HG03103 (cell line): ENCODE measurements around the gene ZC2HC1C.

Experiments
- ATAC-seq: cut with Tn5 transposase; IDR thresholded peaks from one replicate; pipeline ENCODE4 v1.9.1; 2021; ENCODE audit warnings: low read depth; ENCODE audit not compliant: unreplicated experiment

The ZC2HC1C gene

GRCh38 chr14:75128596-75128990, 59.2 kb downstream of the ZC2HC1C start:
- ATAC-seq, result no peak
